PC-9 (cell line): Measurements from ENCODE around the gene UNC13A.

Experiments
- CTCF ChIP-seq: fragments of 200-600 bp; sonication (generic); conservative IDR thresholded peaks from 2 replicates; pipeline ENCODE4 v1.6.1; 2017; ENCODE audit warnings: mixed run types, antibody characterized with exemption, mild to moderate bottlenecking, moderate library complexity
- EZH2 ChIP-seq: fragments of 200-600 bp; sonication (generic); IDR thresholded peaks from 2 replicates; pipeline ENCODE4 v1.8.0; 2017; ENCODE audit warnings: antibody characterized with exemption, low read depth

GRCh38 chr19:17582613-17583012 lies 105.5 kb downstream of the UNC13A start:
- no peak for TF ChIP-seq CTCF
- TF ChIP-seq EZH2: no peak
